Tibial artery (tissue), 4 donors: ENCODE measurements around the gene FAM241A.

Experiments used
- DNase-seq, 2 donors: peaks; one replicate each; pipeline ENCODE4 v3.0.0-alpha.2; 2019
- H3K27ac ChIP-seq, 2 donors: fragments of 200-600 bp; sonication (generic) in 1 of 2; 1 replicate in 1 of 2; 2 replicates in 1 of 2; pipeline ENCODE4 v1.5.1; 2018 to 2019; ENCODE audit warnings: mild to moderate bottlenecking in 1 of 2
- H3K27me3 ChIP-seq, 2 donors: fragments of 200-600 bp; sonication (generic) in 1 of 2; one replicate each; pipeline versions ENCODE4 v1.5.1 to v1.6.0; 2016 to 2019
- H3K36me3 ChIP-seq, 3 donors: fragments of 200-600 bp; sonication (generic) in 2 of 3; one replicate each; pipeline ENCODE4 v1.5.1; 2016 to 2019; ENCODE audit warnings: mild to moderate bottlenecking in 2 of 3
- H3K4me1 ChIP-seq, 4 donors: fragments of 200-600 bp; sonication (generic) in 2 of 4; 1 replicate in 3 of 4; 2 replicates in 1 of 4; pipeline ENCODE4 v1.5.1; 2016 to 2019
- H3K4me3 ChIP-seq, 2 donors: fragments of 200-600 bp; sonication (generic) in 1 of 2; 1 replicate in 1 of 2; 2 replicates in 1 of 2; pipeline ENCODE4 v1.5.1; 2018 to 2019; ENCODE audit warnings: mild to moderate bottlenecking in 2 of 2
- H3K9me3 ChIP-seq, 3 donors: fragments of 200-600 bp; sonication (generic) in 1 of 3; one replicate each; pipeline ENCODE4 v1.5.1; 2016 to 2019
- CTCF ChIP-seq, 2 experiments: fragments of 200-600 bp in 1 of 2; fragments of 450-650 bp in 1 of 2; IDR thresholded peaks; one replicate each; pipeline ENCODE4 v1.5.1; 2017 to 2019; ENCODE audit warnings: antibody characterized with exemption in 2 of 2, mild to moderate bottlenecking in 1 of 2, moderate library complexity in 1 of 2
- intact Hi-C: fragments of 100-400 bp; cut with DNase I; formaldehyde crosslinking; loops from one replicate; pipeline ENCODE4 v1.15.0; 2023; ENCODE audit warnings: low total_unique reads

Gene FAM241A

DNA sequence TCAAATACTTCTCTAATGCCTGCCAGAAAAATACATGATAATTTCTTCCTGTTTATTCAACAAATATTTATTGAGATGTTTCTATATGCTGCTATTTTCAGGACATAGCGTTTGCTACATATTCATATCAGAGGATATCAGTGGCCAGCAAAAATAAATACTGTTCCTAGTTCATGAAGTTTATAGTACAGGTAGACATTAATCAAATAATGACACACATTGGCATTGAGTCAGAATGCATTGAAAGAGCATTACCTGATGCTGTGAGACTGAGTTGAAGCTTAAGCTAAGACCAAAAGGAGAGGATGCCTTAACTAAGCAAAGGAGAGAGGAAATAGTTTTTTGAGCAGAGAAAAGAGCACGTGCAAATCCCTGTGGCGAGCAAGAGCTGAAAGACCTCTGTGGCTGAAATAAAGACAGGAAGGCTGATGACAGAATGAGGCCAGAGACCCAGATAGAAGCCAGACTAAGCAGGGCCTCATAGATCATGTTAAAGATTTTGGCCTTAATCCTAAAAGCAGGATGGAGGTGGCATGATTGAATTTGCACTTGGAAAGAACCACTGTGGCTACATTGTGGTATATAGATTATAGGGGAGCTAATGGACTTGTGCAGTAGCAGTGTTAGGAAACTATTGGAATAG lies 36.2 kb downstream of the FAM241A start:
- Histone ChIP-seq H3K27me3 (no peaks in the 10 kb centered on the region), H3K27ac (no peak overlapping the region), H3K36me3 (no peaks in the 10 kb centered on the region), H3K4me1 (no peaks in the 10 kb centered on the region), H3K9me3 (no peaks in the 10 kb centered on the region), H3K4me3 (no peak overlapping the region)
- DNase-seq, result no peak
- no peak for TF ChIP-seq CTCF (IDR thresholded peaks at IDR 0.05)
- intact Hi-C loops, result no loop called here

GRCh38 chr4:112182604-112183003 lies 37.4 kb downstream of the FAM241A start:
- H3K27ac ChIP-seq, result no peak overlapping the region
- no peak for TF ChIP-seq CTCF (IDR thresholded peaks at IDR 0.05)
- no peak overlapping the region for H3K4me3 ChIP-seq
- H3K9me3 ChIP-seq, result no peaks in the 10 kb centered on the region
- no peaks in the 10 kb centered on the region for H3K27me3 ChIP-seq
- no peak for DNase-seq
- H3K4me1 ChIP-seq, result no peaks in the 10 kb centered on the region
- intact Hi-C loops, result no loop called here
- no peaks in the 10 kb centered on the region for H3K36me3 ChIP-seq

DNA sequence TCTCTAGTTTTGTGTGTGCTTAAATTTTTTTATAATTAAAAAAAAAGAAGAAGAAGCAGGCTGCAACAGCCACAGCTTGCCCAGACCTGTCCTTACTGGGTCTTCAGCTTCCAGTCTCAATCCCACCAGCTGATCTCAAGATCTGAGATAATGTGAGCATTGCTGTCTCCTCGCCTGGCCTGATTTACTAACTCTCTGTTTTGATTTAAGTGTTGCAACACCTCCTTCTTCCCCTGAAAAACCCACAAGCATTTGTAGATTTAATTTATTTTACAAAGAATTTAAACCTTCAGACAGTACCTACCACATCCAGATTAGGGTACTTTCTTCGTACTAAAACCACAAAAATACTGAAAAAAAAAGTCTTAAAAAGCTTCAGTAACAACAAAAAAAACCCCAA lies 38.0 kb downstream of the FAM241A start:
- Histone ChIP-seq H3K36me3 (no peaks in the 10 kb centered on the region), H3K4me1 (no peaks in the 10 kb centered on the region), H3K27ac (no peak overlapping the region), H3K4me3 (no peak overlapping the region), H3K27me3 (no peaks in the 10 kb centered on the region), H3K9me3 (no peaks in the 10 kb centered on the region)
- TF ChIP-seq CTCF (IDR thresholded peaks at IDR 0.05), result no peak
- no peak for DNase-seq
- intact Hi-C loops, result no loop called here

- H3K27me3 ChIP-seq, result no peaks in the 10 kb centered on the region
- no peak for TF ChIP-seq CTCF (IDR thresholded peaks at IDR 0.05)
- H3K4me1 ChIP-seq, result no peaks in the 10 kb centered on the region
- H3K27ac ChIP-seq, result no peak overlapping the region
- intact Hi-C loops, result no loop called here
- H3K9me3 ChIP-seq, result no peaks in the 10 kb centered on the region
- no peak for DNase-seq
- H3K4me3 ChIP-seq, result no peak overlapping the region
- no peaks in the 10 kb centered on the region for H3K36me3 ChIP-seq
Observed at GRCh38 chr4:112184438-112184837, 39.2 kb downstream of the FAM241A start.

- intact Hi-C loops, result no loop called here
- Histone ChIP-seq H3K4me3 (no peak overlapping the region), H3K9me3 (no peaks in the 10 kb centered on the region), H3K27ac (no peak overlapping the region), H3K27me3 (no peaks in the 10 kb centered on the region), H3K36me3 (no peaks in the 10 kb centered on the region), H3K4me1 (no peaks in the 10 kb centered on the region)
- DNase-seq, result no peak
- TF ChIP-seq CTCF (IDR thresholded peaks at IDR 0.05), result no peak
Observed at GRCh38 chr4:112185334-112185733, 40.1 kb downstream of the FAM241A start.
